H1 (cell line): ENCODE measurements around the gene MRPL33. TPM values are rescaled to one million over a fixed set of nuclear protein-coding genes. Genes with fewer than 3 reads are reported as not detected.

Source experiments
- CBX8 ChIP-seq: fragments of 300-800, 300-1000 bp; sonication (generic); IDR thresholded peaks from 2 replicates; pipeline ENCODE4 v1.7.1; 2016; ENCODE audit warnings: low read depth, low read length, borderline replicate concordance
- CHD2 ChIP-seq: IDR thresholded peaks from 2 replicates; pipeline ENCODE4 v1.6.1; 2012; ENCODE audit warnings: low read length, improper control_type of control experiment
- EZH2 ChIP-seq: fragments of 200-600 bp; sonication (generic); IDR thresholded peaks from 2 replicates; pipeline ENCODE4 v1.7.1; 2012; ENCODE audit warnings: low read depth, mild to moderate bottlenecking, moderate library complexity, low read length, inconsistent platforms; ENCODE audit not compliant: severe bottlenecking
- KDM4A ChIP-seq: IDR thresholded peaks from one replicate; pipeline ENCODE4 v1.7.1; 2012; ENCODE audit warnings: low read depth, mild to moderate bottlenecking, moderate library complexity, low read length, inconsistent platforms; ENCODE audit not compliant: severe bottlenecking
- MAFK ChIP-seq: IDR thresholded peaks from 2 replicates; pipeline ENCODE4 v1.6.1; 2012; ENCODE audit warnings: low read depth, mild to moderate bottlenecking, improper control_type of control experiment, low read length
- MAX ChIP-seq: IDR thresholded peaks from 2 replicates; pipeline ENCODE4 v1.6.1; 2012; ENCODE audit warnings: inconsistent platforms
- NANOG ChIP-seq: IDR thresholded peaks from 2 replicates; pipeline ENCODE4 v1.6.1; 2011; ENCODE audit warnings: low read length, low read depth, mild to moderate bottlenecking, inconsistent platforms; ENCODE audit not compliant: insufficient read depth, poor library complexity, severe bottlenecking
- POLR2A ChIP-seq, 2 experiments: IDR thresholded peaks; 1 replicate in 1 of 2; 2 replicates in 1 of 2; pipeline ENCODE4 v1.6.1; 2011; ENCODE audit warnings: low read depth in 2 of 2, low read length in 2 of 2, mild to moderate bottlenecking in 2 of 2; ENCODE audit errors: control extremely low read depth in 1 of 2
- POLR2AphosphoS5 ChIP-seq: IDR thresholded peaks from 2 replicates; pipeline ENCODE4 v1.6.1; 2011; ENCODE audit warnings: low read depth, low read length
- RAD21 ChIP-seq, 2 experiments: IDR thresholded peaks in 1 of 2; conservative IDR thresholded peaks in 1 of 2; 2 replicates each; pipeline ENCODE4 v1.6.1; 2011; ENCODE audit warnings: low read depth in 2 of 2, low read length in 2 of 2, improper control_type of control experiment in 1 of 2, inconsistent platforms in 1 of 2, mild to moderate bottlenecking in 1 of 2, moderate library complexity in 1 of 2
- RBBP5 ChIP-seq: IDR thresholded peaks from 2 replicates; pipeline ENCODE4 v1.7.1; 2012; ENCODE audit warnings: low read depth, mild to moderate bottlenecking, inconsistent platforms, low read length, moderate library complexity, borderline replicate concordance
- SAP30 ChIP-seq: fragments of 300-600 bp; sonication (generic); IDR thresholded peaks from 2 replicates; pipeline ENCODE4 v1.7.1; 2012; ENCODE audit warnings: low read length, moderate library complexity, mild to moderate bottlenecking, inconsistent platforms; ENCODE audit not compliant: insufficient read depth, insufficient replicate concordance
- SIX5 ChIP-seq: IDR thresholded peaks from 2 replicates; pipeline ENCODE4 v1.6.1; 2011; ENCODE audit warnings: mild to moderate bottlenecking, low read depth, low read length
- TAF1 ChIP-seq: IDR thresholded peaks from 2 replicates; pipeline ENCODE4 v1.6.1; 2011; ENCODE audit warnings: mild to moderate bottlenecking, low read depth, low read length
- TBP ChIP-seq: IDR thresholded peaks from 2 replicates; pipeline ENCODE4 v1.6.1; 2011; ENCODE audit warnings: low read depth, low read length, improper control_type of control experiment
- TEAD4 ChIP-seq: IDR thresholded peaks from 2 replicates; pipeline ENCODE4 v1.6.1; 2012; ENCODE audit warnings: low read depth, low read length, inconsistent platforms, mixed read lengths
- YY1 ChIP-seq: IDR thresholded peaks from 2 replicates; pipeline ENCODE4 v1.6.1; 2011; ENCODE audit warnings: low read depth, mild to moderate bottlenecking, low read length
- polyA plus RNA-seq, 7 experiments: library from polyadenylated mRNA; depleted of rRNA in 3 of 7; stranded (reverse) in 5 of 7; unstranded in 2 of 7; fragments of >200 nt in 5 of 7; fragments of 200-250 nt in 2 of 7; gene quantifications; 1 replicate in 5 of 7; 2 replicates in 1 of 7; 4 replicates in 1 of 7; pipeline versions ENCODE4 v1.2.1 to v1.2.3, GENCODE V29; 2011 to 2013; ENCODE audit warnings: missing spikeins in 2 of 7, mixed read lengths in 2 of 7
- total RNA-seq: library from RNA; stranded (reverse); fragmentation: NEBNext Ultra II Directional; extraction: Animal tissue kit (Norgen Biotek cat#: 25700); gene quantifications from 2 replicates; pipeline ENCODE4 v1.2.1, GENCODE V29; 2021
- TF ChIP-seq, protein P1 (sequence below): IDR thresholded peaks from 2 replicates; pipeline ENCODE4 v1.6.1; 2012; ENCODE audit warnings: low read length, inconsistent platforms
- TF ChIP-seq, protein P2 (sequence below), 3 experiments: IDR thresholded peaks; 1 replicate in 2 of 3; 2 replicates in 1 of 3; pipeline versions ENCODE4 v1.5.1 to v1.6.1; 2011; ENCODE audit warnings: low read length in 3 of 3, mild to moderate bottlenecking in 3 of 3, inconsistent platforms in 2 of 3, low read depth in 1 of 3, moderate library complexity in 1 of 3; ENCODE audit not compliant: insufficient read depth in 1 of 3; ENCODE audit errors: control extremely low read depth in 1 of 3

The MRPL33 gene
- total and polyA plus RNA-seq, 2 of the 8 experiments (the other 6 are each of a cell fraction or from before 2014, with no cell fraction given), result 24.3 to 62.9 TPM

DNA sequence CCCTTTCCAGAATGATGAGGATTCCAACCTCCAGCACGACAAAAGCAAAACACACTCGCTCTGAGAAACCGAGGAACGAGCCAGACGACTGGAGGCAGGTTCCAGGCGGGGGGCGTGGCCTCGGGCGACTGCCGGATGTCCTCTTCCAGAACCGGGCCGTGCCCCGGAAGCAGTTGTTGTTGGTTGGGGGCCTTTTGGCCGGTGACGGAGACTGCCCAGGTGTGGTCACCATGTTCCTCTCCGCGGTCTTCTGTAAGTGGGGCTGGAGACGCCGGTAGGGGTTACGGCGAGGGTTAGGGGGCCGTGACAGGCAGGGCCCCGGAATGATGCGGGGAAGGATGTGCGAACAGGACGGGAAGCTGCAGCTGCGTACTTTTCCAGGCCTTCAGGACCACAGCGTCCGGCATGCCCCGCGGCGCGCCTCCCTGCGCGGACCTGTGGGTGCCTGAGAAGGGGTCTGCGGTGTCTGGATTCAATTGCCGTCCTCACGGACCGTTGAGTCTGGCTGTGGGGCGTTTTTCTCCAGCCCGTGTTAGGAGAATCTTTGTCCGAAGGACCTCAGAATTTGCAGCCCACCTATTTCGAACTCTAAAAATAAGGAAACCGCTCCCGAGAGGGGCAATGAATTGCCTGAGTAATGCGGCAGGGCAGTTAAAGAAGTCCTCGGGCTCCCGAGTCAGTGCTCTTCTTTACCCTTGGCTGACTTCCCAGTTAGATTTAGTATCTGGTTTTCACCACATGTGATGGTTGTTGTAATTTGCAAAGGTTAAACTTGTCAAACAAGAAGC, at the start of gene MRPL33 (continued):
- TF ChIP-seq KDM4A (peak; percentile 93), YY1 (peak; percentile 68; the same call in 1 of the 2 replicates), TEAD4 (no peak), SIX5 (no peak), SAP30 (no peak), CBX8 (no peak), NANOG (no peak), MAFK (no peak), RBBP5 (peak; percentile 85; the same call in 1 of the 2 replicates), EZH2 (no peak), POLR2A (IDR thresholded peaks at IDR 0.05; ENCODE audit: control extremely low read depth in 1 of 2, low read depth in 2 of 2, low read length in 2 of 2) (peak in 1 of 2 experiments; percentile 91; a peak in 2 of 3 replicates), MAX (peak; percentile 54), CHD2 (peak; percentile 75), POLR2AphosphoS5 (peak; percentile 83; the same call in 1 of the 2 replicates), RAD21 (IDR thresholded peaks at IDR 0.05 in 1 of 2, conservative IDR thresholded peaks at IDR 0.05 in 1 of 2; ENCODE audit: low read depth in 2 of 2, low read length in 2 of 2) (no peak), TAF1 (peak; percentile 79; the same call in 1 of the 2 replicates), TBP (peak; percentile 72)
- TF ChIP-seq, protein P1, sequence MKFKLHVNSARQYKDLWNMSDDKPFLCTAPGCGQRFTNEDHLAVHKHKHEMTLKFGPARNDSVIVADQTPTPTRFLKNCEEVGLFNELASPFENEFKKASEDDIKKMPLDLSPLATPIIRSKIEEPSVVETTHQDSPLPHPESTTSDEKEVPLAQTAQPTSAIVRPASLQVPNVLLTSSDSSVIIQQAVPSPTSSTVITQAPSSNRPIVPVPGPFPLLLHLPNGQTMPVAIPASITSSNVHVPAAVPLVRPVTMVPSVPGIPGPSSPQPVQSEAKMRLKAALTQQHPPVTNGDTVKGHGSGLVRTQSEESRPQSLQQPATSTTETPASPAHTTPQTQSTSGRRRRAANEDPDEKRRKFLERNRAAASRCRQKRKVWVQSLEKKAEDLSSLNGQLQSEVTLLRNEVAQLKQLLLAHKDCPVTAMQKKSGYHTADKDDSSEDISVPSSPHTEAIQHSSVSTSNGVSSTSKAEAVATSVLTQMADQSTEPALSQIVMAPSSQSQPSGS, result peak; percentile 57; the same call in 1 of the 2 replicates
- TF ChIP-seq, protein P2, sequence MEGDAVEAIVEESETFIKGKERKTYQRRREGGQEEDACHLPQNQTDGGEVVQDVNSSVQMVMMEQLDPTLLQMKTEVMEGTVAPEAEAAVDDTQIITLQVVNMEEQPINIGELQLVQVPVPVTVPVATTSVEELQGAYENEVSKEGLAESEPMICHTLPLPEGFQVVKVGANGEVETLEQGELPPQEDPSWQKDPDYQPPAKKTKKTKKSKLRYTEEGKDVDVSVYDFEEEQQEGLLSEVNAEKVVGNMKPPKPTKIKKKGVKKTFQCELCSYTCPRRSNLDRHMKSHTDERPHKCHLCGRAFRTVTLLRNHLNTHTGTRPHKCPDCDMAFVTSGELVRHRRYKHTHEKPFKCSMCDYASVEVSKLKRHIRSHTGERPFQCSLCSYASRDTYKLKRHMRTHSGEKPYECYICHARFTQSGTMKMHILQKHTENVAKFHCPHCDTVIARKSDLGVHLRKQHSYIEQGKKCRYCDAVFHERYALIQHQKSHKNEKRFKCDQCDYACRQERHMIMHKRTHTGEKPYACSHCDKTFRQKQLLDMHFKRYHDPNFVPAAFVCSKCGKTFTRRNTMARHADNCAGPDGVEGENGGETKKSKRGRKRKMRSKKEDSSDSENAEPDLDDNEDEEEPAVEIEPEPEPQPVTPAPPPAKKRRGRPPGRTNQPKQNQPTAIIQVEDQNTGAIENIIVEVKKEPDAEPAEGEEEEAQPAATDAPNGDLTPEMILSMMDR (IDR thresholded peaks at IDR 0.05; ENCODE audit: control extremely low read depth in 1 of 3, insufficient read depth in 1 of 3, low read depth in 1 of 3, low read length in 3 of 3), result no peak
